ENCODE results near the gene PHLPP1.

DNA sequence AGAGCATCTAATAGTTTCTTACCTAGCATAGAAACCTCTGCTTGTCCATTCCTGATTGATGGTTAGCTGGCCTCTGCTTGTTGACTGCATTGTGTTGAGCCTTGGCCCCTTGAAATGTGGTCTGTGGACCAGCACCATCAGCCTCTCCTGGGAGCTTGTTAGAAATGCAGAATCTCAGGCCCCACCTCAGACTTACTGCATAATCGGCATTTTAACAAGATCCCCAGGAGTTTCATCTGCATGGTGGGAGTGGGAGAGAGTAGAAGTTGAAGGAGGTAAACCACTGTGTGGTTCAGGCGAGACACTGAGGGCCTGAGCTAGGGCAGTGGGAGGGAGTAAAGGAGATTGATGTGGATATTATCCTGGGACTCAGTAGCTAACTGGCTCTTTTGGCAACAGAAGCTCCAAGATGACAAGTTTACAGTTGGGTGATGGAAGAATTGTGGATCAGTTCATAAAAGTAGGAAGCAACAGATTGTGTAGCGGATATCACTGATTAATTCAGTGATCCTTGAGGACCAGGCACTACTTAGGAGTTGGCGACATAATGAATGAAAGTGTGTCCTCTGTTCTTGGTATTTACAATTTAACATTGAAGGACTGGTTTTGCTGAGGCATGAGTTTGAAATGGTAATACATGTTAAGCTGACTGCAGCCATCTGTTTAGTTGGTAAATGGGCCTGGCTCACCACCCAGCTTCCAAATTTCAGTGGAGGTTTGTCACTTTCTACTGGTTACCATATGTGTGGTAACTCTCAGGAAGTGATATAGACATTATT is 20.9 kb downstream of the PHLPP1 start:
- TF ChIP-seq ZNF10 (CRISPR knock-in tag; IDR thresholded peaks at IDR 0.05; ENCODE audit: borderline replicate concordance, low read depth): no peak
- TF ChIP-seq, protein P1, sequence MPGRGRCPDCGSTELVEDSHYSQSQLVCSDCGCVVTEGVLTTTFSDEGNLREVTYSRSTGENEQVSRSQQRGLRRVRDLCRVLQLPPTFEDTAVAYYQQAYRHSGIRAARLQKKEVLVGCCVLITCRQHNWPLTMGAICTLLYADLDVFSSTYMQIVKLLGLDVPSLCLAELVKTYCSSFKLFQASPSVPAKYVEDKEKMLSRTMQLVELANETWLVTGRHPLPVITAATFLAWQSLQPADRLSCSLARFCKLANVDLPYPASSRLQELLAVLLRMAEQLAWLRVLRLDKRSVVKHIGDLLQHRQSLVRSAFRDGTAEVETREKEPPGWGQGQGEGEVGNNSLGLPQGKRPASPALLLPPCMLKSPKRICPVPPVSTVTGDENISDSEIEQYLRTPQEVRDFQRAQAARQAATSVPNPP (CRISPR knock-in tag; IDR thresholded peaks at IDR 0.05): no peak
- TF ChIP-seq ZNF749 (CRISPR knock-in tag; IDR thresholded peaks at IDR 0.05; ENCODE audit: borderline replicate concordance): no peak
- TF ChIP-seq, protein P2, sequence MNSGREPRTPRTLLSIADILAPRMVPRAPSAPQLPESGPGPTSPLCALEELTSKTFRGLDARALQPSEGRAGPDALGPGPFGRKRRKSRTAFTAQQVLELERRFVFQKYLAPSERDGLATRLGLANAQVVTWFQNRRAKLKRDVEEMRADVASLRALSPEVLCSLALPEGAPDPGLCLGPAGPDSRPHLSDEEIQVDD (CRISPR knock-in tag; IDR thresholded peaks at IDR 0.05; ENCODE audit: borderline replicate concordance): no peak
- no peak for TF ChIP-seq IRX3 (CRISPR knock-in tag; IDR thresholded peaks at IDR 0.05; ENCODE audit: borderline replicate concordance, low read depth)
- TF ChIP-seq, protein P3, sequence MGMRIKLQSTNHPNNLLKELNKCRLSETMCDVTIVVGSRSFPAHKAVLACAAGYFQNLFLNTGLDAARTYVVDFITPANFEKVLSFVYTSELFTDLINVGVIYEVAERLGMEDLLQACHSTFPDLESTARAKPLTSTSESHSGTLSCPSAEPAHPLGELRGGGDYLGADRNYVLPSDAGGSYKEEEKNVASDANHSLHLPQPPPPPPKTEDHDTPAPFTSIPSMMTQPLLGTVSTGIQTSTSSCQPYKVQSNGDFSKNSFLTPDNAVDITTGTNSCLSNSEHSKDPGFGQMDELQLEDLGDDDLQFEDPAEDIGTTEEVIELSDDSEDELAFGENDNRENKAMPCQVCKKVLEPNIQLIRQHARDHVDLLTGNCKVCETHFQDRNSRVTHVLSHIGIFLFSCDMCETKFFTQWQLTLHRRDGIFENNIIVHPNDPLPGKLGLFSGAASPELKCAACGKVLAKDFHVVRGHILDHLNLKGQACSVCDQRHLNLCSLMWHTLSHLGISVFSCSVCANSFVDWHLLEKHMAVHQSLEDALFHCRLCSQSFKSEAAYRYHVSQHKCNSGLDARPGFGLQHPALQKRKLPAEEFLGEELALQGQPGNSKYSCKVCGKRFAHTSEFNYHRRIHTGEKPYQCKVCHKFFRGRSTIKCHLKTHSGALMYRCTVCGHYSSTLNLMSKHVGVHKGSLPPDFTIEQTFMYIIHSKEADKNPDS (CRISPR knock-in tag; IDR thresholded peaks at IDR 0.05): no peak
- no peak for TF ChIP-seq POLR2A (IDR thresholded peaks at IDR 0.05; ENCODE audit: insufficient read depth in 1 of 2, low read depth in 2 of 2, low read length in 2 of 2)
- TF ChIP-seq U2AF2 (IDR thresholded peaks at IDR 0.05; ENCODE audit: low read depth, low read length): no peak
- TF ChIP-seq, protein P4, sequence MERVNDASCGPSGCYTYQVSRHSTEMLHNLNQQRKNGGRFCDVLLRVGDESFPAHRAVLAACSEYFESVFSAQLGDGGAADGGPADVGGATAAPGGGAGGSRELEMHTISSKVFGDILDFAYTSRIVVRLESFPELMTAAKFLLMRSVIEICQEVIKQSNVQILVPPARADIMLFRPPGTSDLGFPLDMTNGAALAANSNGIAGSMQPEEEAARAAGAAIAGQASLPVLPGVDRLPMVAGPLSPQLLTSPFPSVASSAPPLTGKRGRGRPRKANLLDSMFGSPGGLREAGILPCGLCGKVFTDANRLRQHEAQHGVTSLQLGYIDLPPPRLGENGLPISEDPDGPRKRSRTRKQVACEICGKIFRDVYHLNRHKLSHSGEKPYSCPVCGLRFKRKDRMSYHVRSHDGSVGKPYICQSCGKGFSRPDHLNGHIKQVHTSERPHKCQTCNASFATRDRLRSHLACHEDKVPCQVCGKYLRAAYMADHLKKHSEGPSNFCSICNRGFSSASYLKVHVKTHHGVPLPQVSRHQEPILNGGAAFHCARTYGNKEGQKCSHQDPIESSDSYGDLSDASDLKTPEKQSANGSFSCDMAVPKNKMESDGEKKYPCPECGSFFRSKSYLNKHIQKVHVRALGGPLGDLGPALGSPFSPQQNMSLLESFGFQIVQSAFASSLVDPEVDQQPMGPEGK (CRISPR knock-in tag; IDR thresholded peaks at IDR 0.05): no peak
- TF ChIP-seq, protein P5, sequence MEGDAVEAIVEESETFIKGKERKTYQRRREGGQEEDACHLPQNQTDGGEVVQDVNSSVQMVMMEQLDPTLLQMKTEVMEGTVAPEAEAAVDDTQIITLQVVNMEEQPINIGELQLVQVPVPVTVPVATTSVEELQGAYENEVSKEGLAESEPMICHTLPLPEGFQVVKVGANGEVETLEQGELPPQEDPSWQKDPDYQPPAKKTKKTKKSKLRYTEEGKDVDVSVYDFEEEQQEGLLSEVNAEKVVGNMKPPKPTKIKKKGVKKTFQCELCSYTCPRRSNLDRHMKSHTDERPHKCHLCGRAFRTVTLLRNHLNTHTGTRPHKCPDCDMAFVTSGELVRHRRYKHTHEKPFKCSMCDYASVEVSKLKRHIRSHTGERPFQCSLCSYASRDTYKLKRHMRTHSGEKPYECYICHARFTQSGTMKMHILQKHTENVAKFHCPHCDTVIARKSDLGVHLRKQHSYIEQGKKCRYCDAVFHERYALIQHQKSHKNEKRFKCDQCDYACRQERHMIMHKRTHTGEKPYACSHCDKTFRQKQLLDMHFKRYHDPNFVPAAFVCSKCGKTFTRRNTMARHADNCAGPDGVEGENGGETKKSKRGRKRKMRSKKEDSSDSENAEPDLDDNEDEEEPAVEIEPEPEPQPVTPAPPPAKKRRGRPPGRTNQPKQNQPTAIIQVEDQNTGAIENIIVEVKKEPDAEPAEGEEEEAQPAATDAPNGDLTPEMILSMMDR (CRISPR knock-in tag; IDR thresholded peaks at IDR 0.05): no peak
- TF ChIP-seq TAF1 (CRISPR knock-in tag; IDR thresholded peaks at IDR 0.05): no peak
- no peak for TF ChIP-seq RFXANK (CRISPR knock-in tag; IDR thresholded peaks at IDR 0.05)
- no peak for TF ChIP-seq NONO (IDR thresholded peaks at IDR 0.05)
- TF ChIP-seq NONO (CRISPR knock-in tag; conservative IDR thresholded peaks at IDR 0.05): no peak
